ENCODE measurements around the gene GRM1.

GRCh38 chr6:146267447-146267846 is 238.6 kb downstream of the GRM1 start:
- TF ChIP-seq EZH2 (IDR thresholded peaks at IDR 0.05; ENCODE audit: insufficient read depth, poor library complexity, severe bottlenecking): no peak
- no peak for TF ChIP-seq EZH2phosphoT487 (IDR thresholded peaks at IDR 0.05; ENCODE audit: insufficient read depth, low read depth)

All from GM23248 (cell line).